GM10266 (cell line): ENCODE data around the gene SH2D4B.

ENCODE experiments used
- DNase-seq: peaks from one replicate; pipeline ENCODE4 v3.0.0; 2012; ENCODE audit errors: extremely low spot score
- CTCF ChIP-seq: IDR thresholded peaks from 2 replicates; pipeline ENCODE4 v1.5.1; 2012; ENCODE audit warnings: mild to moderate bottlenecking, low read depth; ENCODE audit not compliant: control insufficient read depth, insufficient read depth; ENCODE audit errors: missing control alignments

Gene SH2D4B

GRCh38 chr10:80496555-80497172 is 41.0 kb upstream of the SH2D4B start:
- TF ChIP-seq CTCF = no peak
- no peak for DNase-seq

- TF ChIP-seq CTCF = no peak
- DNase-seq = no peak
Observed at GRCh38 chr10:80497187-80498077, 40.3 kb upstream of the SH2D4B start.

- no peak for DNase-seq
- TF ChIP-seq CTCF = no peak
Observed at GRCh38 chr10:80498078-80498832, 39.4 kb upstream of the SH2D4B start.

GRCh38 chr10:80498833-80499741 is 38.6 kb upstream of the SH2D4B start:
- DNase-seq = no peak
- TF ChIP-seq CTCF = no peak

- no peak for TF ChIP-seq CTCF
- peak; percentile 65 for DNase-seq
Observed at GRCh38 chr10:80500572-80501380, 36.9 kb upstream of the SH2D4B start.

GRCh38 chr10:80501381-80501912 is 36.3 kb upstream of the SH2D4B start:
- DNase-seq = no peak
- no peak for TF ChIP-seq CTCF
